ENCODE data around the gene FKBP3.

DNA sequence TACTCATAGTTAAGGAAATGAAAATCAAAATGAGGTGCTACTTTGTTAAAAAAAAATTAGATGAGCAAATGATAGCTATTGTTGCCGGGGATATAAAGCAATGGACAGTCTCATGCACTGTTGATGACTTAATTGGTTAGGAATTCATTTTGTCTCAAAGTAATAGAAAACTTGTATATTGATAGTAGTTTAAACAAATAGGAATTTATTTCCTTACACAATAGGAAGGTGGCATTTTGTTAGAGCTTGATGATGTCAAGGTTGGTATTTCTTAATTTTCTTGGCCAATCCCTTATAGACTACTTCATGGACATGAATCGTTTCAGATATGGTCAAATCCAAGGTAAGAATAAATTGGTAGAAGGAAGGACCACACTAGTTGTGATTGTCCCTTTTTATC lies 42.6 kb downstream of the FKBP3 start:
- TF ChIP-seq, protein P1, sequence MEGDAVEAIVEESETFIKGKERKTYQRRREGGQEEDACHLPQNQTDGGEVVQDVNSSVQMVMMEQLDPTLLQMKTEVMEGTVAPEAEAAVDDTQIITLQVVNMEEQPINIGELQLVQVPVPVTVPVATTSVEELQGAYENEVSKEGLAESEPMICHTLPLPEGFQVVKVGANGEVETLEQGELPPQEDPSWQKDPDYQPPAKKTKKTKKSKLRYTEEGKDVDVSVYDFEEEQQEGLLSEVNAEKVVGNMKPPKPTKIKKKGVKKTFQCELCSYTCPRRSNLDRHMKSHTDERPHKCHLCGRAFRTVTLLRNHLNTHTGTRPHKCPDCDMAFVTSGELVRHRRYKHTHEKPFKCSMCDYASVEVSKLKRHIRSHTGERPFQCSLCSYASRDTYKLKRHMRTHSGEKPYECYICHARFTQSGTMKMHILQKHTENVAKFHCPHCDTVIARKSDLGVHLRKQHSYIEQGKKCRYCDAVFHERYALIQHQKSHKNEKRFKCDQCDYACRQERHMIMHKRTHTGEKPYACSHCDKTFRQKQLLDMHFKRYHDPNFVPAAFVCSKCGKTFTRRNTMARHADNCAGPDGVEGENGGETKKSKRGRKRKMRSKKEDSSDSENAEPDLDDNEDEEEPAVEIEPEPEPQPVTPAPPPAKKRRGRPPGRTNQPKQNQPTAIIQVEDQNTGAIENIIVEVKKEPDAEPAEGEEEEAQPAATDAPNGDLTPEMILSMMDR (IDR thresholded peaks at IDR 0.05), result no peak
- TF ChIP-seq POLR2A (IDR thresholded peaks at IDR 0.05), result no peak

All from lower leg skin (tissue), 3 donors.